WTC11 (cell line): ENCODE measurements around the gene HIVEP2.

ENCODE experiments used
- AR ChIP-seq: fragments of 250-450 bp; sonication (Bioruptor Pico); IDR thresholded peaks from 2 replicates; pipeline ENCODE4 v1.9.0; 2021; ENCODE audit warnings: mild to moderate bottlenecking
- CTCF ChIP-seq: fragments of 200-600 bp; IDR thresholded peaks from 2 replicates; pipeline ENCODE4 v1.8.0; 2022; ENCODE audit warnings: antibody characterized with exemption
- E2F1 ChIP-seq: sonication (generic); formaldehyde crosslinking; IDR thresholded peaks from 2 replicates; pipeline ENCODE4 v1.8.0; 2022; ENCODE audit warnings: mild to moderate bottlenecking, missing genetic modification reagents
- E2F4 ChIP-seq: sonication (generic); formaldehyde crosslinking; IDR thresholded peaks from 2 replicates; pipeline ENCODE4 v1.8.1; 2022; ENCODE audit warnings: low read depth, mild to moderate bottlenecking, moderate library complexity, missing genetic modification reagents, borderline replicate concordance
- ETV6 ChIP-seq: sonication (generic); formaldehyde crosslinking; IDR thresholded peaks from 2 replicates; pipeline ENCODE4 v1.8.1; 2022; ENCODE audit warnings: mild to moderate bottlenecking, missing genetic modification reagents
- HMGXB4 ChIP-seq: sonication (generic); formaldehyde crosslinking; IDR thresholded peaks from 2 replicates; pipeline ENCODE4 v1.8.1; 2023; ENCODE audit warnings: mild to moderate bottlenecking, moderate library complexity, missing genetic modification reagents
- IRF1 ChIP-seq: sonication (generic); formaldehyde crosslinking; IDR thresholded peaks from 2 replicates; pipeline ENCODE4 v1.8.0; 2023; ENCODE audit warnings: missing genetic modification reagents
- IRF2 ChIP-seq: sonication (generic); formaldehyde crosslinking; IDR thresholded peaks from 2 replicates; pipeline ENCODE4 v1.8.0; 2022; ENCODE audit warnings: low read depth, missing genetic modification reagents, borderline replicate concordance
- MLX ChIP-seq: sonication (generic); formaldehyde crosslinking; IDR thresholded peaks from 2 replicates; pipeline ENCODE4 v1.8.1; 2023; ENCODE audit warnings: mild to moderate bottlenecking, missing genetic modification reagents, moderate library complexity
- NR2C2 ChIP-seq: sonication (generic); formaldehyde crosslinking; IDR thresholded peaks from 2 replicates; pipeline ENCODE4 v1.8.0; 2022; ENCODE audit warnings: mild to moderate bottlenecking, missing genetic modification reagents
- SP1 ChIP-seq: sonication (generic); formaldehyde crosslinking; conservative IDR thresholded peaks from 2 replicates; pipeline ENCODE4 v1.8.1; 2022; ENCODE audit warnings: missing genetic modification reagents
- TP53 ChIP-seq: sonication (generic); formaldehyde crosslinking; IDR thresholded peaks from 2 replicates; pipeline ENCODE4 v1.8.1; 2023; ENCODE audit warnings: mild to moderate bottlenecking, missing genetic modification reagents
- ZNF121 ChIP-seq: sonication (generic); formaldehyde crosslinking; IDR thresholded peaks from 2 replicates; pipeline ENCODE4 v1.8.0; 2023; ENCODE audit warnings: missing genetic modification reagents
- ZNF263 ChIP-seq: sonication (generic); formaldehyde crosslinking; IDR thresholded peaks from 2 replicates; pipeline ENCODE4 v1.8.1; 2022; ENCODE audit warnings: low read depth, mild to moderate bottlenecking, moderate library complexity, missing genetic modification reagents

- TF ChIP-seq CTCF, result no peak
- no peak for TF ChIP-seq ZNF263 (CRISPR knock-in tag)
- TF ChIP-seq E2F1 (CRISPR knock-in tag), result no peak
- TF ChIP-seq SP1 (CRISPR knock-in tag), result no peak
- TF ChIP-seq AR, result no peak
- no peak for TF ChIP-seq ZNF121 (CRISPR knock-in tag)
- TF ChIP-seq ETV6, result no peak
- TF ChIP-seq TP53 (CRISPR knock-in tag), result no peak
- TF ChIP-seq IRF1 (CRISPR knock-in tag), result no peak
- no peak for TF ChIP-seq E2F4 (CRISPR knock-in tag)
- no peak for TF ChIP-seq MLX
- TF ChIP-seq NR2C2, result no peak
- TF ChIP-seq HMGXB4 (CRISPR knock-in tag), result no peak
- TF ChIP-seq IRF2, result no peak
Measured at GRCh38 chr6:142913036-142913510, 31.9 kb downstream of the HIVEP2 start.
